IMR-90 (cell line): ENCODE data around the gene FERMT3. TPM values are rescaled to one million over a fixed set of nuclear protein-coding genes. Genes with fewer than 3 reads are reported as not detected.

Source experiments
- ATAC-seq: fragments of 200-7000 bp; cut with Tn5 transposase; 2 replicates; pipeline ENCODE4 v1.9.1; 2020; ENCODE audit warnings: low read depth, mild to moderate bottlenecking, moderate library complexity
- BruUV-seq: library from RNA; stranded (reverse); fragments of 400-500 nt; replicated peaks from 2 replicates; lab custom pipeline; 2021; lab: Mats Ljungman, UMichigan
- CTCF ChIA-PET: fragments of 300-600 bp; formaldehyde crosslinking; extraction: SDS; loops from one replicate; lab custom pipeline; 2021; ENCODE audit warnings: antibody characterized with exemption; lab: Yijun Ruan, JAX
- POLR2A ChIA-PET: fragments of 300-600 bp; sonication (Branson Sonifier 250); formaldehyde crosslinking; loops from one replicate; lab custom pipeline; 2022; ENCODE audit warnings: antibody characterized with exemption; ENCODE audit not compliant: unreplicated experiment; lab: Charles Lee
- DNase-seq: peaks from one replicate; pipeline ENCODE4 v3.0.0; 2013
- H2AFZ ChIP-seq: replicated peaks from 2 replicates; pipeline ENCODE3; 2013; ENCODE audit warnings: low read length, mild to moderate bottlenecking; ENCODE audit not compliant: poor library complexity
- H2AK5ac ChIP-seq: 2 replicates; pipeline ENCODE4 v1.6.1; 2013; ENCODE audit warnings: low read depth, low read length, inconsistent platforms
- H2AK9ac ChIP-seq: replicated peaks from 2 replicates; pipeline ENCODE3; 2013; ENCODE audit warnings: mild to moderate bottlenecking, low read depth, low read length, moderate library complexity; ENCODE audit not compliant: poor library complexity
- H2BK120ac ChIP-seq: 2 replicates; pipeline ENCODE4 v1.6.1; 2013; ENCODE audit warnings: low read depth, low read length, inconsistent platforms
- H2BK15ac ChIP-seq: 3 replicates; pipeline ENCODE4 v1.6.1; 2013; ENCODE audit warnings: low read depth, low read length, inconsistent platforms
- H2BK20ac ChIP-seq: 2 replicates; pipeline ENCODE4 v1.6.1; 2013; ENCODE audit warnings: low read depth, mild to moderate bottlenecking, inconsistent platforms, low read length, moderate library complexity
- H2BK5ac ChIP-seq: 2 replicates; pipeline ENCODE4 v1.6.1; 2013; ENCODE audit warnings: mild to moderate bottlenecking, low read depth, low read length, inconsistent platforms; ENCODE audit not compliant: poor library complexity, severe bottlenecking
- H3K14ac ChIP-seq: replicated peaks from 2 replicates; pipeline ENCODE4 v1.6.1; 2013; ENCODE audit warnings: low read depth, low read length, inconsistent platforms
- H3K18ac ChIP-seq: 2 replicates; pipeline ENCODE4 v1.6.1; 2013; ENCODE audit warnings: low read depth, low read length, control low read depth
- H3K23ac ChIP-seq: 2 replicates; pipeline ENCODE4 v1.6.1; 2013; ENCODE audit warnings: low read depth, low read length, inconsistent platforms
- H3K27ac ChIP-seq: 2 replicates; pipeline ENCODE4 v1.5.1; 2013; ENCODE audit warnings: mild to moderate bottlenecking, control low read depth, low read length; ENCODE audit not compliant: insufficient read depth
- H3K27me3 ChIP-seq: 2 replicates; pipeline ENCODE4 v1.6.1; 2013; ENCODE audit warnings: low read length; ENCODE audit not compliant: control insufficient read depth, insufficient read depth
- H3K36me3 ChIP-seq: 2 replicates; pipeline ENCODE4 v1.6.1; 2013; ENCODE audit warnings: low read length, mixed read lengths; ENCODE audit not compliant: control insufficient read depth, insufficient read depth
- H3K4ac ChIP-seq: 2 replicates; pipeline ENCODE4 v1.6.1; 2013; ENCODE audit warnings: low read depth, low read length, inconsistent platforms
- H3K4me1 ChIP-seq: 2 replicates; pipeline ENCODE4 v1.6.1; 2013; ENCODE audit warnings: low read length, mixed read lengths; ENCODE audit not compliant: control insufficient read depth, insufficient read depth
- H3K4me2 ChIP-seq: 2 replicates; pipeline ENCODE4 v1.6.1; 2013; ENCODE audit warnings: low read depth, mild to moderate bottlenecking, control low read depth, low read length, moderate library complexity
- H3K4me3 ChIP-seq: 2 replicates; pipeline ENCODE4 v1.5.1; 2013; ENCODE audit warnings: low read depth, mild to moderate bottlenecking, control low read depth, low read length, moderate library complexity; ENCODE audit not compliant: insufficient read depth
- H3K56ac ChIP-seq: 2 replicates; pipeline ENCODE4 v1.6.1; 2013; ENCODE audit warnings: low read length, inconsistent platforms; ENCODE audit not compliant: insufficient read depth; ENCODE audit errors: extremely low read depth
- H3K79me1 ChIP-seq, 2 experiments: 2 replicates each; pipeline ENCODE4 v1.6.1; 2013; ENCODE audit warnings: low read length in 2 of 2, inconsistent platforms in 1 of 2, low read depth in 1 of 2
- H3K9ac ChIP-seq: 2 replicates; pipeline ENCODE4 v1.6.1; 2013; ENCODE audit warnings: low read depth, low read length, control low read depth
- H3K9me1 ChIP-seq: 2 replicates; pipeline ENCODE4 v1.6.1; 2013; ENCODE audit warnings: low read length, inconsistent platforms; ENCODE audit not compliant: insufficient read depth
- H3K9me3 ChIP-seq: 2 replicates; pipeline ENCODE4 v1.6.1; 2013; ENCODE audit warnings: low read length; ENCODE audit not compliant: control insufficient read depth, insufficient read depth
- H4K20me1 ChIP-seq: 2 replicates; pipeline ENCODE4 v1.6.1; 2013; ENCODE audit warnings: low read length, inconsistent platforms; ENCODE audit not compliant: insufficient read depth
- H4K5ac ChIP-seq: 2 replicates; pipeline ENCODE4 v1.6.1; 2013; ENCODE audit warnings: mild to moderate bottlenecking, low read depth, low read length, control low read depth
- H4K8ac ChIP-seq, 2 experiments: 2 replicates each; pipeline ENCODE4 v1.6.1; 2013; ENCODE audit warnings: low read depth in 2 of 2, low read length in 2 of 2, control low read depth in 1 of 2, inconsistent platforms in 1 of 2
- H4K91ac ChIP-seq: 2 replicates; pipeline ENCODE4 v1.6.1; 2013; ENCODE audit warnings: low read depth, low read length, inconsistent platforms; ENCODE audit not compliant: insufficient read depth
- BHLHE40 ChIP-seq: fragments of 150-350 bp; IDR thresholded peaks from 2 replicates; pipeline ENCODE4 v1.6.1; 2016; ENCODE audit warnings: mild to moderate bottlenecking, low read depth, low read length
- WGBS, 2 experiments: methylation state at CpG; one replicate each; pipeline versions ENCODE4 v1.1.5 to v1.1.7; 2013; ENCODE audit warnings: missing lambda C conversion rate in 2 of 2; ENCODE audit not compliant: insufficient read length in 1 of 2; ENCODE audit errors: extremely low coverage in 2 of 2; 5-methylcytosine and 5-hydroxymethylcytosine counted together
- dilution Hi-C: fragments of 300-500 bp; cut with HindIII; formaldehyde crosslinking; loops from one replicate; pipeline ENCODE4 v1.14.3; 2018; ENCODE audit warnings: low sequenced_read_pairs; ENCODE audit not compliant: unreplicated experiment
- in situ Hi-C: fragments of 300-500 bp; cut with MboI; formaldehyde crosslinking; loops from 3 replicates; pipeline ENCODE4 v1.14.3; 2019; ENCODE audit warnings: low sequenced_read_pairs, inconsistent platforms, mixed read lengths
- intact Hi-C: fragments of 100-400 bp; cut with micrococcal nuclease; formaldehyde crosslinking; loops from 2 replicates; pipeline ENCODE4 v1.10.0; 2022
- polyA plus RNA-seq, 3 experiments: library from polyadenylated mRNA; depleted of rRNA; stranded (reverse); fragments of >200 nt; gene quantifications; 2 replicates each; pipeline ENCODE4 v1.2.3, GENCODE V29; 2012; ENCODE audit warnings: low replicate concordance in 1 of 3
- total RNA-seq: library from RNA; depleted of rRNA; stranded (reverse); fragments of >200 nt; gene quantifications from 2 replicates; pipeline ENCODE4 v1.2.3, GENCODE V29; 2012
- TF ChIP-seq, protein P1 (sequence below): conservative IDR thresholded peaks from 2 replicates; pipeline ENCODE4 v1.5.1; 2012; ENCODE audit warnings: mild to moderate bottlenecking, low read depth, low read length, improper control_type of control experiment

FERMT3 gene
- total and polyA plus RNA-seq, 2 of the 4 experiments (the other 2 are of a cell fraction): 0.36 to 2.3 TPM

DNA sequence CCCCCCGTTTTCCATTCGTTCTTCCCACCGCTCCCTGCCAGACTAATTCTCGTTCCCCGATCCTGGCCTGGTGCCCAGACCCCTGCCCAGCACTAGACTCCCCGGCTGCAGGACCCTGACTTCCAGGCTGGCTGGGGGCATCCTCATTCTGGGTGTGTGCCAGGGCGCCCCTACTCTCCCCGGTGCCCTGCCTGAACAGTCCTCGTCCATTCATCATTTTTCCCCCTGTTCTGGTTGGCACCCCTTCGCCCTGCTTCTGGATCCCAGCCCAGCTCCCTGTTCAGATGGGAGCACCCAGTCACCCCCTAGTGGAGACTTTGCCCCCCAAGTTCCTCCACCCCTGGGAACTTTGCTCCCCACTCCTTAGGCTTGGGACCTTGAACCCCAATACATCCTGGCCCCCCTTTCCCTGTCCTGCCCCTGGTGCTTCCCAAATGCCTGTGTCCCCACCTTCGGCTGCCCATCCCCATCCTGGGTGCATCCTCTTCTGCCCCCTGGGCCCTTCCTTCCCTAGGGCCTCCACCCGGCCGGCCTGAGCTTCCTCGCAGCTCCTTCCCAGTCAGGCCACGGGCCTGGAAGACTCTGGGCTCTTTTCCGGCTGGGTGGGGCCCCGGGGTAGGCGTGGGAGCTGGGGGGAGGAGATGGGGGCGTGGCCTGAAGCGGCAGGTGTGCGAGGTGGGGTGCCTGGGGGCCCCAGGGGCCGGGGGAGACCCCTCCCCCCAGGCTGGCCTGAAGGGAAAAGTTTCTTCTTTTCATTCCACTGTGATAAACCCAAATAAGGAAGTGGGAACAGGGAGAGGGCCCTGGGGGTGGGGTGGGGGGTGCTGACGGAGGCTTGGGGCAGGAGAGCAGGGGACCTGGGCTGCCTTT lies 45.7 kb downstream of the FERMT3 start:
- Histone ChIP-seq H2BK5ac (peak overlapping the region; percentile 77), H3K4me2 (peak overlapping the region; percentile 100), H3K27me3 (no peaks in the 10 kb centered on the region), H3K9me1 (no peaks in the 10 kb centered on the region), H3K4me3 (peak overlapping the region; percentile 98), H3K9me3 (no peaks in the 10 kb centered on the region), H2BK15ac (no peak overlapping the region), H4K91ac (peak overlapping the region; percentile 91), H2BK120ac (no peak overlapping the region), H3K23ac (peak overlapping the region; percentile 94), H2AFZ (peak overlapping the region; percentile 87), H4K20me1 (peaks cover 5% of the 10 kb centered on the region; the same call in 1 of the 2 replicates), H4K8ac (peak overlapping the region; percentile 33 to 59; a peak in 3 of 4 replicates), H2BK20ac (no peak overlapping the region), H3K18ac (peak overlapping the region; percentile 68), H3K14ac (peak overlapping the region; percentile 97), H2AK5ac (peak overlapping the region; percentile 89), H3K4me1 (peaks cover 10% of the 10 kb centered on the region), H3K9ac (peak overlapping the region; percentile 97), H3K56ac (peak overlapping the region; percentile 82; the same call in 1 of the 2 replicates), H3K4ac (peak overlapping the region; percentile 96), H4K5ac (peak overlapping the region; percentile 92), H3K79me1 (peaks cover 8 to 54% of the 10 kb centered on the region in 2 experiments), H3K36me3 (peaks cover 17% of the 10 kb centered on the region), H2AK9ac (peak overlapping the region; percentile 100), H3K27ac (peak overlapping the region; percentile 88)
- no peak for TF ChIP-seq BHLHE40
- TF ChIP-seq, protein P1, sequence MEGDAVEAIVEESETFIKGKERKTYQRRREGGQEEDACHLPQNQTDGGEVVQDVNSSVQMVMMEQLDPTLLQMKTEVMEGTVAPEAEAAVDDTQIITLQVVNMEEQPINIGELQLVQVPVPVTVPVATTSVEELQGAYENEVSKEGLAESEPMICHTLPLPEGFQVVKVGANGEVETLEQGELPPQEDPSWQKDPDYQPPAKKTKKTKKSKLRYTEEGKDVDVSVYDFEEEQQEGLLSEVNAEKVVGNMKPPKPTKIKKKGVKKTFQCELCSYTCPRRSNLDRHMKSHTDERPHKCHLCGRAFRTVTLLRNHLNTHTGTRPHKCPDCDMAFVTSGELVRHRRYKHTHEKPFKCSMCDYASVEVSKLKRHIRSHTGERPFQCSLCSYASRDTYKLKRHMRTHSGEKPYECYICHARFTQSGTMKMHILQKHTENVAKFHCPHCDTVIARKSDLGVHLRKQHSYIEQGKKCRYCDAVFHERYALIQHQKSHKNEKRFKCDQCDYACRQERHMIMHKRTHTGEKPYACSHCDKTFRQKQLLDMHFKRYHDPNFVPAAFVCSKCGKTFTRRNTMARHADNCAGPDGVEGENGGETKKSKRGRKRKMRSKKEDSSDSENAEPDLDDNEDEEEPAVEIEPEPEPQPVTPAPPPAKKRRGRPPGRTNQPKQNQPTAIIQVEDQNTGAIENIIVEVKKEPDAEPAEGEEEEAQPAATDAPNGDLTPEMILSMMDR: peak; percentile 35; the same call in 1 of the 2 replicates
- ChIA-PET CTCF (interaction anchor here (0.7 to 1.7 kb wide), 6 partner anchors 8 to 552 kb away, joined by 3 to 6 read pairs (median 4); no protein-coding TSS in a partner anchor), POLR2A (interaction anchor here (0.7 kb wide), 1 partner anchor 12 kb away, joined by 3 read pairs; no protein-coding TSS in a partner anchor)
- intact Hi-C loops: loop anchor here (1.0 kb wide), 1 partner anchor 33 kb away; the partner anchor contains the start of gene GPR137
- no TSS peak for BruUV-seq
- DNase-seq (no peak), ATAC-seq (peak; percentile 44; the same call in 1 of the 2 replicates)
- 0% methylated on average over 5 of the region's 23 CpGs; no CpG with 5 or more reads in 1 of the 2 experiments for WGBS, 2 experiments
- dilution Hi-C loops: no loop called here
- in situ Hi-C loops: no loop called here
